Measurements from ENCODE around the gene SSBP2. TPM values are rescaled to one million over a fixed set of nuclear protein-coding genes. Genes with fewer than 3 reads are reported as not detected.

The SSBP2 gene
- total RNA-seq, 2 experiments from 2014 or later = 28.1 to 30.3 TPM

GRCh38 chr5:81545911-81546310 lies 205.0 kb downstream of the SSBP2 start:
- DNase-seq = no peak
- Mint-ChIP-seq H3K36me3 (ENCODE audit: low read depth) (no peaks in the 10 kb centered on the region), H3K27ac (no peak overlapping the region), H3K4me1 (peaks cover under 1% of the 10 kb centered on the region), H3K4me3 (no peak overlapping the region), H3K9me3 (no peaks in the 10 kb centered on the region), H3K27me3 (no peaks in the 10 kb centered on the region)
- ChIA-PET POLR2A (no interaction called here), CTCF (no interaction called here)

DNA sequence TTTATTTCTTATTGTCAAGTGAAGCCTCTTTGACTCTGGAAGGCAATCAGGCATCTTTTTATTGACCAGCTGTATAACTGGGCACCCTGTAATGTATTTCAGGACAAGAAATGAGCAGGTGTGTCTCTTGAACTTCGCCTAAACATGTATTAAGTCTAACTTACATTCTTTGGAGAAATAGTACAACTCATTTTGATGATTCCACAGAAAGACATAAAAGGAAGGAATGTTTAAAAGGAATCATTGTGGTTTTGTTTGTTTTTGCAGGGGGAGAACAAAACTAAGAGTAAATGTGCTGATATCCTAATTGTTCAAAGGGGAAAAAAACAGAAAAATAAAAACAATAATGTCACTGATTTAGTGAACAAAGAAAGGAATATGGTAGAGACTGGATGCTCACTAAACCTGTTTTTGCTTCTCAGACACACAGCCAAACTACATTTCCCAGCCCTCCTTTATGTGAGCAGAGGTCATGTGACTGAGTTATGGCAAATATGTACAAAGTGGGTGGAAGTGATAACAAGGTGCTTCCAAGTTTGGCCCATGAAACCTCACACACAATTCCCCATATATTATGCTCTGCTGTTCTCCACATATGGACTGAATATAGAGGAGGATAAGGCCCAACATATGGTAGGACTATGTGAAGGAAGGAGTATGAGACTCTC lies 206.4 kb downstream of the SSBP2 start:
- Mint-ChIP-seq H3K27ac (no peak overlapping the region), H3K36me3 (ENCODE audit: low read depth) (peaks cover 14% of the 10 kb centered on the region), H3K27me3 (no peaks in the 10 kb centered on the region), H3K9me3 (peaks cover 8% of the 10 kb centered on the region), H3K4me1 (peaks cover 13% of the 10 kb centered on the region), H3K4me3 (no peak overlapping the region)
- CTCF ChIA-PET = no interaction called here
- DNase-seq = no peak
- POLR2A ChIA-PET = no interaction called here

DNA sequence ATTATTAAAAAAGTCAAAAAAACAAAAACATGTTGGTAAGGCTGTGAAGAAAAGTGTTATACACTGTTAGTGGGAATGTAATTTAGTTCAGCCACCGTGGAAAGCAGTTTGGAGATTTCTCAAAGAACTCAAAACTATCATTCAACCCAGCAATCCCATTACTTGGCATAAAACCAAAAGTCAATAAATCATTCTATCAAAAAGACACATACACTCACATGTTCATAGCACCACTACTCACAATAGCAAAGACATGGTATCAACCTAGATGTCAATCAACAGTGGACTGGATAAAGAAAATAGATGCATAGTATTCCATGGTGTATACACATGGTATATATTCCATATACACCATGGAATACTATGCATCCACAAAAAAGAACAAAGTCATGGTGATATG lies 208.7 kb downstream of the SSBP2 start:
- DNase-seq = no peak
- POLR2A ChIA-PET = no interaction called here
- Mint-ChIP-seq H3K36me3 (ENCODE audit: low read depth) (peaks cover 20% of the 10 kb centered on the region), H3K27me3 (no peaks in the 10 kb centered on the region), H3K4me3 (no peak overlapping the region), H3K27ac (no peak overlapping the region), H3K4me1 (peaks cover 29% of the 10 kb centered on the region), H3K9me3 (peaks cover 14% of the 10 kb centered on the region)
- CTCF ChIA-PET = no interaction called here

DNA sequence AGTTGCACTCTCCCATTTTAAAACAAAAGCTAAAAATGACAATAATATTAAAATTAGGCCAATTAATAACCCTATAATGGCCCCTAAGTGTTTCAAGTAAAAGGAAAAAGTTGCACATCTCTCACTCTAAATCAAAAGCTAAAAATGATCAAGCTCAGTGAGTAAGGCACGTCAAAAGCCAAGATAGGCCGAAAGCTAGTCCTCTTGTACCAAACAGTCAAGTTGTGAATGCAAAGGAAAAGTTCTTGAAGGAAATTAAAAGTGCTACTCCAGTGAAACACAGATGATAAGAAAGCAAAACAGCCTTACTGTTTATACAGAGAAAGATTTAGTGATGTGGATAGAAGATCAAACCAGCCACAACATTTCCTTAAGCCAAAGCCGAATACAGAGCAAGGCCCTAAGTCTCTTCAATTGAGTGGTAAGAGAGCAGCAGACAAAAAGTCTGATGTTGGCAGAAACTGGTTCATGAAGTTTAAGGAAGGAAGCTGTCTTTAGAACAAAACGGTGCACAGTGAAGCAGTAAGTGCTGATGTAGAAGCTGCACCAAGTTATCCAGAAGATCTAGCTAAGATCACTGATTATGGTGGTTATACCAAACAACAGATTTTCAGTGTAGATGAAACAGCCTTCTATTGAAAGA lies 212.9 kb downstream of the SSBP2 start:
- no peak overlapping the region for H3K4me3 Mint-ChIP-seq
- H3K9me3 Mint-ChIP-seq = peaks cover 14% of the 10 kb centered on the region
- H3K27ac Mint-ChIP-seq = peak overlapping the region; percentile 69
- peaks cover 34% of the 10 kb centered on the region for H3K4me1 Mint-ChIP-seq
- POLR2A ChIA-PET = interaction anchor here (1.3 kb wide), 1 partner anchor 314 kb away, joined by 3 read pairs; no protein-coding TSS in a partner anchor
- H3K36me3 Mint-ChIP-seq (ENCODE audit: low read depth) = peaks cover 22% of the 10 kb centered on the region
- no peak for DNase-seq
- CTCF ChIA-PET = interaction anchor here (1.5 kb wide), 1 partner anchor 213 kb away, joined by 4 read pairs; the partner anchor contains the start of gene SSBP2
- H3K27me3 Mint-ChIP-seq = no peaks in the 10 kb centered on the region

- Mint-ChIP-seq H3K4me1 (peaks cover 21% of the 10 kb centered on the region), H3K9me3 (peaks cover 5% of the 10 kb centered on the region), H3K27ac (no peak overlapping the region), H3K4me3 (no peak overlapping the region), H3K36me3 (ENCODE audit: low read depth) (peaks cover 11% of the 10 kb centered on the region), H3K27me3 (no peaks in the 10 kb centered on the region)
- no peak for DNase-seq
- CTCF ChIA-PET = no interaction called here
- POLR2A ChIA-PET = no interaction called here
Measured at GRCh38 chr5:81534441-81534840, 216.5 kb downstream of the SSBP2 start.

- H3K36me3 Mint-ChIP-seq (ENCODE audit: low read depth) = peaks cover 8% of the 10 kb centered on the region
- no peaks in the 10 kb centered on the region for H3K9me3 Mint-ChIP-seq
- no peak overlapping the region for H3K4me3 Mint-ChIP-seq
- no peak for DNase-seq
- CTCF ChIA-PET = no interaction called here
- POLR2A ChIA-PET = no interaction called here
- H3K27ac Mint-ChIP-seq = no peak overlapping the region
- no peaks in the 10 kb centered on the region for H3K27me3 Mint-ChIP-seq
- H3K4me1 Mint-ChIP-seq = peaks cover 18% of the 10 kb centered on the region
Measured at GRCh38 chr5:81533629-81534405, 217.1 kb downstream of the SSBP2 start.

DNA sequence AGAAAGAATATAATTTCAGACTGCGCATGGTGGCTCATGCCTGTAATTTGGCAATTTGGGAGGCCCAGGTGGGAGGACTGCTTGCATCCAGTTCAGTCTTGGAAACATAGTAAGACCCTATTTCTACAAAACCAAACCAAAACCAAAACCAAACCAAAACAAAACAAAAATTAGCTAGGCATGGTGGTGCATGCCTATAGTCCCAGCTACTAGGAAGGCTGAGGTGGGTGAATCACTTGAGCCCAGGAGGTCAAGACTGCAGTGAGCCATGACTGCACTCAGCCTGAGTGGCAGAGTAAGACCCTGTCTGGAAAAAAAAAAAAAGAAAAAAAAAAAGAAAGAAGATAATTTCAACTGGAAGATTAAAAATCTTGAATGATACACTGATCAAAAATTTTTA lies 220.0 kb downstream of the SSBP2 start:
- Mint-ChIP-seq H3K9me3 (no peaks in the 10 kb centered on the region), H3K36me3 (ENCODE audit: low read depth) (peaks cover 5% of the 10 kb centered on the region), H3K27me3 (no peaks in the 10 kb centered on the region), H3K27ac (no peak overlapping the region), H3K4me3 (no peak overlapping the region), H3K4me1 (peaks cover 1% of the 10 kb centered on the region)
- CTCF ChIA-PET = no interaction called here
- no peak for DNase-seq
- POLR2A ChIA-PET = no interaction called here

DNA sequence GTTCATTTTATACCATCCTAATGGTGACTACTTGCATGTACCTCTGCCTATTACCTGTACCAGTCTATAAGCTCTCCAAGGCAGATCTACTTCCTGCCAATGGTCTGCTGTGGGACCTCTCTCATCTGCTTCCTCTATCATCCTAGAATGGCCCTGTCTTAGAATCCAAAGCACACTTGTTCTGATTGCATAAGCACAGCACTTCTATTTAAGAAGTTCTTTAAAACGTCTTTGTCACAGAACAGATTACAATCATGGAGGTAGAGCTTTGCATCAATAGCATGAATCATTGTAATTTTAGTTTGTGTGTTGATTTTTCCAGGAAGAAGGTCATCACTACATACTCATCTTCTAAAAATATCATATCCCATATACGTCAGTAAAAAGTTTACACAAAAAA lies 225.2 kb downstream of the SSBP2 start:
- Mint-ChIP-seq H3K27ac (peak overlapping the region; percentile 11), H3K27me3 (no peaks in the 10 kb centered on the region), H3K36me3 (ENCODE audit: low read depth) (peaks cover 5% of the 10 kb centered on the region), H3K4me1 (peaks cover 8% of the 10 kb centered on the region), H3K4me3 (no peak overlapping the region), H3K9me3 (no peaks in the 10 kb centered on the region)
- POLR2A ChIA-PET = no interaction called here
- no peak for DNase-seq
- CTCF ChIA-PET = no interaction called here

DNA sequence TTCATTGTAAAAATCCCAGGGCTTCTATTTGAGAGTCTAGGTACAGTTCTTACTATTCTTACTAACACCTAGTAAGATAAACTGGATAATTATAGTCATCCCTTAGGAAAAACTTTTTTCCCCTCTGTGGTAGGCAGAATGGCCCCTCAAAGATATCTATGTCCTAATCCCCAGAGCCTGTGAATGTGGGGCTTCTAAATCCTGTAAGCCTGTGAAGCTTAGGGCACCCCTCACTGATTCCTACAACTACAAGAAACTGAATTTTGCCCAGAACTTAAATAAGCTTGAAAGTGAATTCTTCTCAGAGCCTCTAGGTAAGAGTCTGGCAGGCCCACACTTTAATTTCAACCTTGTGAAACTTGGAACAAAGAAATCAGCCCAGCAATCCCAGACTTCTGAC lies 226.9 kb downstream of the SSBP2 start:
- H3K4me3 Mint-ChIP-seq = no peak overlapping the region
- no peaks in the 10 kb centered on the region for H3K9me3 Mint-ChIP-seq
- no peaks in the 10 kb centered on the region for H3K36me3 Mint-ChIP-seq (ENCODE audit: low read depth)
- CTCF ChIA-PET = no interaction called here
- no peak for DNase-seq
- POLR2A ChIA-PET = no interaction called here
- H3K27ac Mint-ChIP-seq = no peak overlapping the region
- H3K27me3 Mint-ChIP-seq = no peaks in the 10 kb centered on the region
- peaks cover 8% of the 10 kb centered on the region for H3K4me1 Mint-ChIP-seq

GRCh38 chr5:81522571-81522970 lies 228.3 kb downstream of the SSBP2 start:
- CTCF ChIA-PET = no interaction called here

GRCh38 chr5:81520769-81521168 lies 230.1 kb downstream of the SSBP2 start:
- H3K27me3 Mint-ChIP-seq = no peaks in the 10 kb centered on the region
- no peaks in the 10 kb centered on the region for H3K9me3 Mint-ChIP-seq
- ChIA-PET CTCF (no interaction called here), POLR2A (no interaction called here)
- no peak overlapping the region for H3K4me3 Mint-ChIP-seq
- H3K4me1 Mint-ChIP-seq = peaks cover 6% of the 10 kb centered on the region
- DNase-seq = no peak
- H3K27ac Mint-ChIP-seq = no peak overlapping the region
- no peaks in the 10 kb centered on the region for H3K36me3 Mint-ChIP-seq (ENCODE audit: low read depth)

More at GRCh38 chr5:81522571-81522970, 228.3 kb downstream of the SSBP2 start:
- Mint-ChIP-seq H3K4me3 (no peak overlapping the region), H3K9me3 (no peaks in the 10 kb centered on the region), H3K27me3 (no peaks in the 10 kb centered on the region), H3K27ac (no peak overlapping the region), H3K4me1 (peaks cover 8% of the 10 kb centered on the region), H3K36me3 (ENCODE audit: low read depth) (no peaks in the 10 kb centered on the region)
- DNase-seq = no peak
- POLR2A ChIA-PET = no interaction called here

DNA sequence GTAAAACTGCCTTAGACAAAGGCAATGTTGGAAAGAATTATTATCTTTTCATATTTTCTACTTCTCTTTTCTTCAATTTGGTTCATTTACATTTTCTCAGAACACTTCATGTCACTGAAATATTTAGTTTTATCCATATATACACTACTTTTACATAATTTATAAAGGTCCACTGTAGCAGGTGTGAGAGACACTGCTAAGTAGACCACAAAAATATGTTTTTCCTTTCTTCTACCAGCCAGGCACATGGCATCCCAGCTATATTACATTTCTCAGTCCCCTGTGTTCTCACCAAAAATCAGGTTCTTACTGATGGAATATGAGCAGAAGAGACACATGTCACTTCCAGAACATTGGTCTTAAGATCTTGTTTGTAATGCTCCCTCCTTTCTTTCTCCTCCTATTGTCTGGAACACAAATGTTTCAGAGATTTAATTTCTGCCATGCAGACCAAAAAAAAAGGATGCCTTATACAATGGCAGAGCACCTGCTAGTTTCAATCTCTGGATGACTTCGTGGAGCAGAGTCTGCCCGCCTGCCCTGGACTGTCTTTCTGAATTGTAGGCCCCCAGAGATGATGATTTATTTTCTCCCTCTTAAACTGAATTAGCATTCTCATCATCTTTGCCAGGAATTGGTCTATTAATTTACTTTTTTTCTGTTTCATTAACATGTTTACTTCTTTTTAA lies 231.5 kb downstream of the SSBP2 start:
- CTCF ChIA-PET = no interaction called here

DNA sequence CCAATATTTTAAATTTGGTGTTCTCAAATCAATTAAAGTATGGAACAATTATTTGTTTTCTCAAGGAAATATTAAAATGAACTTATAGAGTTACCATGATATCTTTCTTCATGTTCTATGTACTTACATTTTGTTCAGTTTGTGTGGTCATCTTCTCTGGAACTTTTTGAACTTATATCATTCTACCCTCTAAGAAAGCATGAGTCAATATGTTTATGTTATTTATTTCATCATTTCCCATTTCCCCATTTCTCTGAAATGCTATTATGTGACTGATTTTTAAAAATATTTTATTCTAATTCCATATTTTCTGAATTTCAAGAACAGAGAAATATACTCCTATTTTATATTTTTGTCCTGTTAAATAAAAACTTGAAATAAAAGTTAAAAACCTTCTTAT lies 233.4 kb downstream of the SSBP2 start:
- DNase-seq = no peak
- no peak overlapping the region for H3K27ac Mint-ChIP-seq
- ChIA-PET CTCF (no interaction called here), POLR2A (no interaction called here)
- H3K36me3 Mint-ChIP-seq (ENCODE audit: low read depth) = no peaks in the 10 kb centered on the region
- no peak overlapping the region for H3K4me3 Mint-ChIP-seq
- H3K4me1 Mint-ChIP-seq = no peaks in the 10 kb centered on the region
- H3K9me3 Mint-ChIP-seq = no peaks in the 10 kb centered on the region
- H3K27me3 Mint-ChIP-seq = no peaks in the 10 kb centered on the region

More for the DNA sequence above, 231.5 kb downstream of the SSBP2 start:
- H3K27me3 Mint-ChIP-seq = no peaks in the 10 kb centered on the region
- no peaks in the 10 kb centered on the region for H3K4me1 Mint-ChIP-seq
- POLR2A ChIA-PET = no interaction called here
- H3K36me3 Mint-ChIP-seq (ENCODE audit: low read depth) = no peaks in the 10 kb centered on the region
- no peak overlapping the region for H3K4me3 Mint-ChIP-seq
- H3K27ac Mint-ChIP-seq = no peak overlapping the region
- H3K9me3 Mint-ChIP-seq = no peaks in the 10 kb centered on the region
- no peak for DNase-seq

All from activated CD4-positive, alpha-beta memory T cell treated with anti-CD3 and anti-CD28 coated beads, Interleukin-2, amount 10 ng/mL, durations not matched to agents 7 days and 5 days (primary cell).